ENCODE results near the gene SMARCA1.

Gene SMARCA1

GRCh38 chrX:129427267-129427666, 96.0 kb downstream of the SMARCA1 start:
- H3K4me1 ChIP-seq (ENCODE audit: control insufficient read depth in 1 of 2, insufficient read depth in 1 of 2, low read depth in 1 of 2, low read length in 1 of 2), result no peaks in the 10 kb centered on the region
- H3K9me3 ChIP-seq, result no peaks in the 10 kb centered on the region
- H3K27me3 ChIP-seq, result no peaks in the 10 kb centered on the region
- H3K27ac ChIP-seq, result no peak overlapping the region
- H3K4me3 ChIP-seq (ENCODE audit: low read depth in 1 of 2, low read length in 1 of 2), result no peak overlapping the region
- no peak for TF ChIP-seq CTCF (IDR thresholded peaks at IDR 0.05)
- H3K36me3 ChIP-seq, result no peaks in the 10 kb centered on the region

GRCh38 chrX:129423191-129423590, 100.1 kb downstream of the SMARCA1 start:
- Histone ChIP-seq H3K4me3 (ENCODE audit: low read depth in 1 of 2, low read length in 1 of 2) (no peak overlapping the region), H3K27me3 (no peaks in the 10 kb centered on the region), H3K27ac (no peak overlapping the region), H3K9me3 (no peaks in the 10 kb centered on the region), H3K4me1 (ENCODE audit: control insufficient read depth in 1 of 2, insufficient read depth in 1 of 2, low read depth in 1 of 2, low read length in 1 of 2) (no peaks in the 10 kb centered on the region), H3K36me3 (no peaks in the 10 kb centered on the region)
- TF ChIP-seq CTCF (IDR thresholded peaks at IDR 0.05), result no peak

DNA sequence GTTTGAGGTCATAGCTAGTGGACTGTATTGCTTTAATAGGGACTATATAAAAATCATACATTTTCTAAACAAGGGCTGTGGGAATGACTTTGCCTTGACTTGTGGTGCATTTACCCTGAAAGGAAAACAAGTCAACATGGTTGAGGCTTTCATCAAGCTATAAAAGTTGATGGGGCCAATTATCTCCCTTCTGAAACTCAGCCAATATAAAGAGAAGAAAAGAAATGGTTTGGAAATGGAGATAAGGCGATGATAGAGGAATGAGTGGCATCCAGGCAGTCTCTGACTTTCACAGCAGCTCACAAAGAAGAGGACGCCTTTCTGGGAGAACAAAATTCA, 118.7 kb downstream of the SMARCA1 start:
- TF ChIP-seq CTCF (IDR thresholded peaks at IDR 0.05), result no peak
- Histone ChIP-seq H3K4me1 (ENCODE audit: control insufficient read depth in 1 of 2, insufficient read depth in 1 of 2, low read depth in 1 of 2, low read length in 1 of 2) (no peaks in the 10 kb centered on the region), H3K4me3 (ENCODE audit: low read depth in 1 of 2, low read length in 1 of 2) (no peak overlapping the region), H3K36me3 (no peaks in the 10 kb centered on the region), H3K27ac (no peak overlapping the region), H3K27me3 (no peaks in the 10 kb centered on the region), H3K9me3 (no peaks in the 10 kb centered on the region)

GRCh38 chrX:129403974-129404669, 119.2 kb downstream of the SMARCA1 start:
- H3K27me3 ChIP-seq, result no peaks in the 10 kb centered on the region
- H3K9me3 ChIP-seq, result no peaks in the 10 kb centered on the region
- H3K27ac ChIP-seq, result no peak overlapping the region
- no peaks in the 10 kb centered on the region for H3K4me1 ChIP-seq (ENCODE audit: control insufficient read depth in 1 of 2, insufficient read depth in 1 of 2, low read depth in 1 of 2, low read length in 1 of 2)
- no peak for TF ChIP-seq CTCF (IDR thresholded peaks at IDR 0.05)
- H3K4me3 ChIP-seq (ENCODE audit: low read depth in 1 of 2, low read length in 1 of 2), result no peak overlapping the region
- no peaks in the 10 kb centered on the region for H3K36me3 ChIP-seq
